Common myeloid progenitor, CD34-positive (primary cell): ENCODE measurements around the gene CDK15.

Source experiments
- CTCF ChIA-PET: fragments of 350-600 bp; sonication (Branson Sonifier 250); formaldehyde crosslinking; loops from one replicate; lab custom pipeline; 2021; ENCODE audit warnings: antibody characterized with exemption; lab: Charles Lee
- POLR2A ChIA-PET: fragments of 350-600 bp; sonication (Branson Sonifier 250); formaldehyde crosslinking; loops from one replicate; lab custom pipeline; 2021; ENCODE audit warnings: antibody characterized with exemption; lab: Charles Lee
- DNase-seq, 3 donors: peaks; one replicate each; pipeline versions ENCODE4 v3.0.0 to v3.0.0-alpha.2; 2013
- H3K27ac ChIP-seq, 2 experiments: 1 replicate in 1 of 2; 2 replicates in 1 of 2; pipeline ENCODE4 v1.7.0; 2013; ENCODE audit warnings: inconsistent platforms in 2 of 2, low read length in 2 of 2, mild to moderate bottlenecking in 2 of 2, low read depth in 1 of 2, moderate library complexity in 1 of 2; ENCODE audit not compliant: severe bottlenecking in 2 of 2, insufficient read depth in 1 of 2, poor library complexity in 1 of 2
- H3K27me3 ChIP-seq, 5 experiments: replicated peaks in 2 of 5; 1 replicate in 3 of 5; 2 replicates in 2 of 5; pipeline versions ENCODE4 v1.6.1 to v1.7.0; 2013; ENCODE audit warnings: low read length in 4 of 5, mild to moderate bottlenecking in 2 of 5, moderate library complexity in 2 of 5, inconsistent platforms in 1 of 5; ENCODE audit not compliant: insufficient read depth in 5 of 5, control insufficient read depth in 4 of 5
- H3K36me3 ChIP-seq, 4 experiments: 1 replicate in 2 of 4; 2 replicates in 2 of 4; pipeline versions ENCODE4 v1.6.1 to v1.7.0; 2013; ENCODE audit warnings: low read length in 3 of 4, control low read depth in 1 of 4, mild to moderate bottlenecking in 1 of 4; ENCODE audit not compliant: control insufficient read depth in 4 of 4, insufficient read depth in 4 of 4
- H3K4me1 ChIP-seq, 4 experiments: 1 replicate in 3 of 4; 2 replicates in 1 of 4; pipeline versions ENCODE4 v1.6.1 to v1.7.1; 2013; ENCODE audit warnings: low read length in 3 of 4, mild to moderate bottlenecking in 3 of 4, control low read depth in 1 of 4, inconsistent platforms in 1 of 4, moderate library complexity in 1 of 4; ENCODE audit not compliant: control insufficient read depth in 4 of 4, insufficient read depth in 4 of 4; ENCODE audit errors: control extremely low read depth in 1 of 4
- H3K4me3 ChIP-seq, 7 experiments: 1 replicate in 4 of 7; 2 replicates in 3 of 7; pipeline versions ENCODE4 v1.5.1 to v1.7.0; 2013; ENCODE audit warnings: mild to moderate bottlenecking in 7 of 7, low read length in 6 of 7, moderate library complexity in 6 of 7, inconsistent platforms in 2 of 7, low read depth in 2 of 7, control low read depth in 1 of 7; ENCODE audit not compliant: insufficient read depth in 4 of 7, control insufficient read depth in 1 of 7; ENCODE audit errors: extremely low read depth in 1 of 7
- H3K9me3 ChIP-seq, 5 experiments: 1 replicate in 4 of 5; 2 replicates in 1 of 5; pipeline versions ENCODE4 v1.6.1 to v1.7.1; 2013; ENCODE audit warnings: low read length in 4 of 5, mild to moderate bottlenecking in 2 of 5, inconsistent platforms in 1 of 5, low read depth in 1 of 5, moderate library complexity in 1 of 5; ENCODE audit not compliant: control insufficient read depth in 4 of 5, insufficient read depth in 2 of 5; ENCODE audit errors: control extremely low read depth in 1 of 5
- WGBS: methylation state at CpG from one replicate; pipeline ENCODE4 v1.1.5; 2013; ENCODE audit not compliant: insufficient coverage; 5-methylcytosine and 5-hydroxymethylcytosine counted together

CDK15 gene

GRCh38 chr2:201900362-201900761, 94.0 kb downstream of the CDK15 start:
- DNase-seq = peak in 2 of 3 donors; percentile 53 to 76
- Histone ChIP-seq H3K9me3 (no peaks in the 10 kb centered on the region), H3K4me3 (no peak overlapping the region), H3K27ac (no peak overlapping the region), H3K4me1 (peaks cover 0 to 16% (median 7%) of the 10 kb centered on the region in 4 experiments), H3K27me3 (no peaks in the 10 kb centered on the region), H3K36me3 (no peaks in the 10 kb centered on the region)
- POLR2A ChIA-PET = no interaction called here
- CTCF ChIA-PET = interaction anchor here (0.7 to 1.2 kb wide), 2 partner anchors 33 to 105 kb away, joined by 3 read pairs; no protein-coding TSS in a partner anchor
- 80% methylated on average over 1 of the region's 2 CpGs for WGBS

DNA sequence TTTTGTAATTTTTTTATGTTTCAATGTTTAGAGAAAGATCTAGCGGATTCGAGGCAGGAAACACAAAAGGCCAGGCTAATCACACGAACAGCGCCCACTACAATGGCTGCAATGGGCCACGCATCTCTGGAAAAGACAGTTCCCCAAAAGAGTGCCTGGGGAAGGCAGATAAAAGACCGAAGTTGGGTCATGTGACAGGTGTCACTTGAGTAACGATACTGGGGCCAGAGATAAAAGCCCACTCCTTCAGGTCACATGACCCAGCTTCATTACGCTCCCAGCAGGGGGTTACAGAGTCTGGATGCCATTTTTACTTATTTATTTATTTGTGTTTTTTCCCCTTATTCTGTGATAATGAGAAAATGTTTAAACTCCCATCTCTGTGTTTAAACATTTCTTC, 95.4 kb downstream of the CDK15 start:
- Histone ChIP-seq H3K27me3 (no peaks in the 10 kb centered on the region), H3K4me1 (peaks cover 0 to 20% (median 7%) of the 10 kb centered on the region in 4 experiments), H3K9me3 (no peaks in the 10 kb centered on the region), H3K27ac (peak overlapping the region in 1 of 2 experiments; percentile 3), H3K4me3 (peak overlapping the region in 1 of 7 experiments; percentile 49), H3K36me3 (no peaks in the 10 kb centered on the region)
- whole genome bisulfite sequencing = 0% methylated on average over 5 of the region's 8 CpGs
- CTCF ChIA-PET = interaction anchor here (1.0 to 1.3 kb wide), 4 partner anchors 9 to 104 kb away, joined by 3 to 6 read pairs (median 3); no protein-coding TSS in a partner anchor
- DNase-seq = peak; percentile 95 to 100 (median 97)
- POLR2A ChIA-PET = interaction anchor here (0.8 kb wide), 1 partner anchor 10 kb away, joined by 3 read pairs; no protein-coding TSS in a partner anchor

DNA sequence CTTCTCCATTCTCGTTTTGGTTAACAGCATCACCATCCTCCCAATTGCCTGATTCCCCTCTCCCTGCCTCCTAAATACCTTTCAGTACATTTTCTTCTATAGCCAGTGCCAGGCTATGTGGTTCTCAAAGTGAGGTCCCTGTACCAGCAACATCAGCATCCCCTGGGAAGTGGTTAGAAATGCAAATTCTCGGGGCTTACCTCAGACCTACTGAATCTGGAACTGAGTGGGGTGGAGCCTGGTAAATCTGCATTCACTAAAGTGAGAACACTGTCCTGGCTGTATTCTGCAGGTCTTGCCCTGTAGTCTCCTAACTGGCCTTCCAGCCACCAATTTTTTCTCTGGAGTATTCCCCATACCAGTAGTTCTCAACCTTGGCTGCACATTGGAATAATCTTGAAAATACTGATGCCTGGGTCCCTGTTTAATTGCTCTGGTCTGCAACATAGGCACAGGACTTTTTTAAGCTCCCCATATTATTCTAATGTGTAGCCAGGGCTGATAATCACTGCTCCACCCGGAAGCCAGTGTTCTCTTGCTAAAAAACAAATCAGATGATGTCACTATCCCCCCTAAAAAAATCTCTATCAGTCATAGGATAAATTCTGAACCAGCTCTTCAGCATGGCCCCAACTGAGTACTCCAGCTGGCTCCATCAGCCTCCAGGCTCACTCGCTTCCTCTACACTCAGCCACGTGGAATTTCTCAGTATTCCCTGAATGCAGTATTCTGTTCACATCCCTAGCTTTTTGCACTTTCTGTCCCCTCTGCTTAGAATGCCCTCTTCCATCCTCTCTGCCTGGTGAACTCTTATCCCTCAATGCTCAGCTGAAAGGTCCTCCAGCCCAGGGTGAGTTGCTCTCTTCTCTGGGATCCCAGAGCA, 98.4 kb downstream of the CDK15 start:
- Histone ChIP-seq H3K27me3 (no peaks in the 10 kb centered on the region), H3K4me1 (peaks cover 2 to 35% (median 12%) of the 10 kb centered on the region in 4 experiments), H3K9me3 (no peaks in the 10 kb centered on the region), H3K4me3 (no peak overlapping the region), H3K36me3 (no peaks in the 10 kb centered on the region), H3K27ac (no peak overlapping the region)
- CTCF ChIA-PET = interaction anchor here (0.7 to 1.6 kb wide), 4 partner anchors 9 to 44 kb away, joined by 3 to 4 read pairs (median 4); no protein-coding TSS in a partner anchor
- POLR2A ChIA-PET = interaction anchor here (0.6 kb wide), 1 partner anchor 65 kb away, joined by 4 read pairs; no protein-coding TSS in a partner anchor
- DNase-seq = no peak
- WGBS = 80% methylated on average over 5 of the region's 5 CpGs

- ChIA-PET CTCF (interaction anchor here (0.9 to 1.6 kb wide), 2 partner anchors 7 to 21 kb away, joined by 3 to 4 read pairs; no protein-coding TSS in a partner anchor), POLR2A (no interaction called here)
- DNase-seq = peak; percentile 12 to 57 (median 28)
- Histone ChIP-seq H3K27me3 (no peaks in the 10 kb centered on the region), H3K9me3 (no peaks in the 10 kb centered on the region), H3K36me3 (no peaks in the 10 kb centered on the region), H3K4me3 (no peak overlapping the region), H3K4me1 (peaks cover 4 to 26% (median 11%) of the 10 kb centered on the region in 4 experiments), H3K27ac (no peak overlapping the region)
- WGBS = 43% methylated on average over 9 of the region's 10 CpGs
Observed at GRCh38 chr2:201906777-201907562, 100.6 kb downstream of the CDK15 start.

DNA sequence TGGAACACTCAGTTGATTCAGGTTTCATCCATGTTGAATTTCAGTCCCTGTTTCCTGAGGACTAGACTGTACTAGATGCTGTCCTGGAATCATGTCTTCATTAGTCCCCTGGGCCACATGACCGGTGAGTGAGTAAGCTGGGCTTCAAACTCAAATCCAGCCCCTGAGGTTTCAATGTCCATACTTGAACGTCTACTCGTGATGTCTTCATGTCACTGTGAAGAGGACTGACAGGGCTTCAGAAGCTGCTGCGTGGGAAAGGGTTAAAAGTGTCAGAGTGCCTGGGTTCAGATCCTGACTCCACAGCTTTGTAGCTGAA, 101.2 kb downstream of the CDK15 start:
- Histone ChIP-seq H3K36me3 (no peaks in the 10 kb centered on the region), H3K4me3 (no peak overlapping the region), H3K27ac (no peak overlapping the region), H3K4me1 (peaks cover 4 to 25% (median 8%) of the 10 kb centered on the region in 4 experiments), H3K27me3 (no peaks in the 10 kb centered on the region), H3K9me3 (no peaks in the 10 kb centered on the region)
- CTCF ChIA-PET = interaction anchor here (0.9 kb wide), 1 partner anchor 22 kb away, joined by 3 read pairs; no protein-coding TSS in a partner anchor
- DNase-seq = no peak
- 81% methylated on average over 4 of the region's 4 CpGs for WGBS
- POLR2A ChIA-PET = no interaction called here

DNA sequence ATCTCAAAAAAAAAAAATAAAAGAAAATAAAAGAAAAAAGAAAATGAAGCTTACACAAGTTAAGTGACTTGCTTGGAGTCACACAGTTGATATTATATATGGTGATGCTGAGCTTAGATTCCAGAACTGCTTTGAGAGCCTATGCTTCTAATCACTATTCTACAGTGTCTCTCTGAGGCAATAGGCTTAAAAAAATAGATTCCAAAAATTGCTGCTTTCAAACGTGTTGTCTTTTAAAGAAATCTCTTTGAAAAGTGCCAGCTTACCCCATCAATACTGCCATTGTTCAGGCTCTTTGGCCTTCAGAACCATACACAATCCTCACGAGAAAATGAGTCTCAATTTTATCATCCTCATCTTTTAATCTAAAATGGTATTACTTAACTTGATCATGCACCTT, 102.6 kb downstream of the CDK15 start:
- Histone ChIP-seq H3K4me1 (peaks cover 4 to 25% (median 8%) of the 10 kb centered on the region in 4 experiments), H3K36me3 (no peaks in the 10 kb centered on the region), H3K27me3 (no peaks in the 10 kb centered on the region), H3K27ac (no peak overlapping the region), H3K9me3 (no peaks in the 10 kb centered on the region), H3K4me3 (no peak overlapping the region)
- 75% methylated on average over 1 of the region's 2 CpGs for WGBS
- DNase-seq = no peak
- ChIA-PET CTCF (interaction anchor here (0.9 kb wide), 2 partner anchors 12 to 21 kb away, joined by 3 to 4 read pairs; no protein-coding TSS in a partner anchor), POLR2A (no interaction called here)
